ENCODE measurements around the gene NSMCE4A.

NSMCE4A gene

GRCh38 chr10:121978511-121978910 lies 3.5 kb upstream of the NSMCE4A start:
- peaks cover 12% of the 10 kb centered on the region for H3K9me3 ChIP-seq (ENCODE audit: insufficient read depth, low read length, severe bottlenecking)
- no peak overlapping the region for H3K27ac ChIP-seq (ENCODE audit: low read length)
- DNase-seq: no peak
- no peaks in the 10 kb centered on the region for H3K27me3 ChIP-seq (ENCODE audit: insufficient read depth, low read length, poor library complexity)
- peaks cover 7% of the 10 kb centered on the region for H4K20me1 ChIP-seq (ENCODE audit: insufficient read depth, low read length)
- no peak overlapping the region for H3K4me2 ChIP-seq (ENCODE audit: insufficient read depth, low read length)
- ATAC-seq (ENCODE audit: insufficient read depth, low read depth): no peak
- H2AFZ ChIP-seq (ENCODE audit: low read depth, low read length): no peak overlapping the region
- no peak for TF ChIP-seq CTCF (IDR thresholded peaks at IDR 0.05; ENCODE audit: borderline replicate concordance, extremely low read depth, low read length, poor library complexity, severe bottlenecking)
- no peak for TF ChIP-seq EZH2 (IDR thresholded peaks at IDR 0.05; ENCODE audit: borderline replicate concordance, low read depth, low read length, severe bottlenecking)
- H3K4me1 ChIP-seq (ENCODE audit: insufficient read depth, low read length): peaks cover 15% of the 10 kb centered on the region
- no peak overlapping the region for H3K9ac ChIP-seq (ENCODE audit: low read depth, low read length)
- H3K4me3 ChIP-seq (ENCODE audit: low read depth in 1 of 2, low read length in 2 of 2): no peak overlapping the region
- H3K79me2 ChIP-seq (ENCODE audit: insufficient read depth, low read length): peaks cover 22% of the 10 kb centered on the region
- H3K36me3 ChIP-seq (ENCODE audit: insufficient read depth, low read length): no peaks in the 10 kb centered on the region; the same call in 1 of the 2 replicates

GRCh38 chr10:121976607-121977006 lies 1.6 kb upstream of the NSMCE4A start:
- no peak overlapping the region for H3K4me3 ChIP-seq (ENCODE audit: low read depth in 1 of 2, low read length in 2 of 2)
- H2AFZ ChIP-seq (ENCODE audit: low read depth, low read length): no peak overlapping the region
- no peak overlapping the region for H3K4me2 ChIP-seq (ENCODE audit: insufficient read depth, low read length)
- no peak overlapping the region for H3K27ac ChIP-seq (ENCODE audit: low read length)
- no peaks in the 10 kb centered on the region for H3K27me3 ChIP-seq (ENCODE audit: insufficient read depth, low read length, poor library complexity)
- H3K36me3 ChIP-seq (ENCODE audit: insufficient read depth, low read length): peaks cover 16% of the 10 kb centered on the region
- no peak overlapping the region for H3K9ac ChIP-seq (ENCODE audit: low read depth, low read length)
- H4K20me1 ChIP-seq (ENCODE audit: insufficient read depth, low read length): peaks cover 21% of the 10 kb centered on the region
- DNase-seq: no peak
- peaks cover 30% of the 10 kb centered on the region for H3K4me1 ChIP-seq (ENCODE audit: insufficient read depth, low read length)
- H3K9me3 ChIP-seq (ENCODE audit: insufficient read depth, low read length, severe bottlenecking): peaks cover 12% of the 10 kb centered on the region
- TF ChIP-seq CTCF (IDR thresholded peaks at IDR 0.05; ENCODE audit: borderline replicate concordance, extremely low read depth, low read length, poor library complexity, severe bottlenecking) (no peak), EZH2 (IDR thresholded peaks at IDR 0.05; ENCODE audit: borderline replicate concordance, low read depth, low read length, severe bottlenecking) (no peak)
- no peak for ATAC-seq (ENCODE audit: insufficient read depth, low read depth)
- peaks cover 41% of the 10 kb centered on the region for H3K79me2 ChIP-seq (ENCODE audit: insufficient read depth, low read length)

DNA sequence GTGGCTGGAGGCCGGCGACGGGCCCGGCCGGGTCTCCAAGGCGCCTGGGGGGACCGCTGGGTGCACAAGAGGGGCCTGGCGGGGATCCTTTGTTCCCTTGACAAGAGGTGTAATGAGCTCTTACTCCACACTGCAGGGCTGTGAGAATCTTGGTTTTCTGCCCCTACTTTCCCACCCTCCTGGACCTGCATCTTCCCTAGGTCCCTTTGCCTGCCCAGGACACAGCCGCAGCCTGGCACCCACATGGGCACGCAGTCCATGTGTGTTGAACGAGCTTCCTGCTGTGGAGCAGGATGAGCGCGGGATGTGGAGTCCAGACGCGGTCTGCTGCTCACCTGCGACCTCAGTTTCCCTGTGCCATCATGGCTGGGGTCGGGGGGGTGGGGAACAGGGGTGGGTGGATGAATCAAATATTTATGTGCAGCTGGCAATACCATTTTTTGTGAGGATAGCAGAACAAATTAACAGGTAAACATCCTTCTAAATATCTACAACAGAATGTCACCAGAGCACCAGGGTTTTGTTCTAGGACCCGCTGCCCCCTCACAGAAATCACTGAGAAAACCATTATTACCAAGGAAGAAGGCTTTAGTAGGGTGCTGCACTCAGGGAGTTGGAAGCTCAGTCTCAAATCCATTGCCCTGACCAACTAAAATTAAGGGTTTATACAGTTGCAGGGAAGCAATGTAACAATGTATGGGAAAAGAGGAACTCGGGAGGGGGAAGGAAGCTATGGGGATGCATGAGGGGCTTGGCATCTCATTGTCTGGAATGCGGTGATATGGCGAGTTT lies 474 bp upstream of the NSMCE4A start:
- peak overlapping the region; percentile 100 for H2AFZ ChIP-seq (ENCODE audit: low read depth, low read length)
- H3K27ac ChIP-seq (ENCODE audit: low read length): peak overlapping the region; percentile 92
- ATAC-seq (ENCODE audit: insufficient read depth, low read depth): no peak; the same call in 2 of the 3 replicates
- no peak for DNase-seq
- H4K20me1 ChIP-seq (ENCODE audit: insufficient read depth, low read length): peaks cover 25% of the 10 kb centered on the region
- peak overlapping the region; percentile 76 for H3K4me2 ChIP-seq (ENCODE audit: insufficient read depth, low read length)
- H3K4me3 ChIP-seq (ENCODE audit: low read depth in 1 of 2, low read length in 2 of 2): peak overlapping the region; percentile 84 to 98; a peak in 3 of 4 replicates
- H3K4me1 ChIP-seq (ENCODE audit: insufficient read depth, low read length): peaks cover 30% of the 10 kb centered on the region
- peak overlapping the region; percentile 96 for H3K9ac ChIP-seq (ENCODE audit: low read depth, low read length)
- H3K9me3 ChIP-seq (ENCODE audit: insufficient read depth, low read length, severe bottlenecking): peaks cover 12% of the 10 kb centered on the region
- TF ChIP-seq CTCF (IDR thresholded peaks at IDR 0.05; ENCODE audit: borderline replicate concordance, extremely low read depth, low read length, poor library complexity, severe bottlenecking) (no peak), EZH2 (IDR thresholded peaks at IDR 0.05; ENCODE audit: borderline replicate concordance, low read depth, low read length, severe bottlenecking) (no peak)
- H3K27me3 ChIP-seq (ENCODE audit: insufficient read depth, low read length, poor library complexity): no peaks in the 10 kb centered on the region
- peaks cover 27% of the 10 kb centered on the region for H3K36me3 ChIP-seq (ENCODE audit: insufficient read depth, low read length)
- H3K79me2 ChIP-seq (ENCODE audit: insufficient read depth, low read length): peaks cover 50% of the 10 kb centered on the region

All from DND-41 (cell line).